Natural killer cell treated with Interleukin-12 subunit alpha and Interleukin-12 subunit beta and Interleukin-15 and Interleukin-18, amount 100 ng/mL, for 72 hours (primary cell): Measurements from ENCODE around the gene RBM47. TPM values are rescaled to one million over a fixed set of nuclear protein-coding genes. Genes with fewer than 3 reads are reported as not detected.

Experiments
- ATAC-seq, 2 donors: fragments of 150-1000 bp; cut with Tn5 transposase in 1 of 2; sonication (Bioruptor Pico), chemical (Tn5 transposase) in 1 of 2; 2 replicates each; pipeline ENCODE4 v1.10.0; 2021
- DNase-seq: peaks from one replicate; pipeline ENCODE4 v3.0.0; 2022; ENCODE audit warnings: low spot score
- H3K27ac Mint-ChIP-seq, 2 donors: 1 replicate in 1 of 2; 2 replicates in 1 of 2; pipeline ENCODE4 v1.8.0; 2022; ENCODE audit warnings: mixed read lengths in 2 of 2, mild to moderate bottlenecking in 1 of 2, moderate library complexity in 1 of 2
- H3K27me3 Mint-ChIP-seq, 2 donors: 1 replicate in 1 of 2; 2 replicates in 1 of 2; pipeline ENCODE4 v1.8.0; 2022; ENCODE audit warnings: mixed read lengths in 2 of 2
- H3K36me3 Mint-ChIP-seq: one replicate; pipeline ENCODE4 v1.8.0; 2022; ENCODE audit warnings: mixed read lengths
- H3K4me1 Mint-ChIP-seq, 2 donors: 1 replicate in 1 of 2; 2 replicates in 1 of 2; pipeline ENCODE4 v1.8.0; 2022; ENCODE audit warnings: low read depth in 2 of 2, mixed read lengths in 2 of 2, mild to moderate bottlenecking in 1 of 2
- H3K4me3 Mint-ChIP-seq: one replicate; pipeline ENCODE4 v1.8.0; 2022; ENCODE audit warnings: mixed read lengths
- H3K9me3 Mint-ChIP-seq: 2 replicates; pipeline ENCODE4 v1.8.0; 2022; ENCODE audit warnings: mixed read lengths
- total RNA-seq, 2 donors: library from RNA; stranded (reverse); gene quantifications; one replicate each; pipeline ENCODE4 v1.2.3, GENCODE V29; 2022

RBM47 gene
- total RNA-seq, 2 donors from 2014 or later, result 8.5 to 15.4 TPM

DNA sequence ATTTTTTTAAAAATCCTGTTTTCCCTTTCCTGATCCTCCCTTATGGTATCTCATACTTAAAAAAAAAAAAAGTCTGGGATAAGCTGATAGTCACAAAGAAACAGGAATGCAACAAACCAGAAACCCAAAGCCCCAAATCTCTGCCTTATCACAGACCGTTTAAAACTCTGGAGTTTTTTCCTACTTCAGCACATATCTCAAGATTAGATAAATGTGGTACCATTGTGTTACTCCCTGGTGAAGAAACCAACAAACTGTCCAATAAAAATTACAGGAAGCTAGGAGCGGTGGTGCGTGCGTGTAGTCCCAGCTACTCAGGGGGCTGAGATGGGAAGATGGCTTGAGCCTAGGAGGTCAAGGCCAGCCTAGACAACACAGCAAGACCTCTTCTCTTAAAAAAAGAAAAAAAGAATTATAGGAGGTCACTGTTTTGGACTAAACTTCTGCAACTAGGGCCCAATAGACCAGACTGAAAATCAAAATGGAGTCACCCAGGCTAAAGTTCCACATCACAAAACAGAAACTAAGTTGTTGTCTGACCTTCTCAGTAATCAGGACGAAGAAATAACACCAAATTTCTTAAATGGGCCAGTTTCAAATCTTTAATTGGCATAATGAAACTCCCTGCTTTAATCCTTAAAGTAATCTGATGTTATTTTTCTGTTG lies 51.9 kb downstream of the RBM47 start:
- peaks cover 12 to 14% of the 10 kb centered on the region in 2 donors for H3K27me3 Mint-ChIP-seq
- H3K4me1 Mint-ChIP-seq, result peaks cover 13 to 14% of the 10 kb centered on the region in 2 donors
- no peaks in the 10 kb centered on the region for H3K9me3 Mint-ChIP-seq
- peak overlapping the region in 1 of 2 donors; percentile 19 for H3K27ac Mint-ChIP-seq
- H3K36me3 Mint-ChIP-seq, result no peaks in the 10 kb centered on the region
- no peak for DNase-seq
- H3K4me3 Mint-ChIP-seq, result no peak overlapping the region
- ATAC-seq, result no peak

- ATAC-seq (peak; percentile 39 to 41), DNase-seq (no peak)
- Mint-ChIP-seq H3K27me3 (peaks cover 7 to 11% of the 10 kb centered on the region in 2 donors), H3K4me3 (no peak overlapping the region), H3K36me3 (no peaks in the 10 kb centered on the region), H3K27ac (peak overlapping the region; percentile 19 to 62), H3K4me1 (peaks cover 13 to 14% of the 10 kb centered on the region in 2 donors), H3K9me3 (no peaks in the 10 kb centered on the region)
These were observed 52.8 kb downstream of the RBM47 start for GRCh38 chr4:40576651-40577480.

DNA sequence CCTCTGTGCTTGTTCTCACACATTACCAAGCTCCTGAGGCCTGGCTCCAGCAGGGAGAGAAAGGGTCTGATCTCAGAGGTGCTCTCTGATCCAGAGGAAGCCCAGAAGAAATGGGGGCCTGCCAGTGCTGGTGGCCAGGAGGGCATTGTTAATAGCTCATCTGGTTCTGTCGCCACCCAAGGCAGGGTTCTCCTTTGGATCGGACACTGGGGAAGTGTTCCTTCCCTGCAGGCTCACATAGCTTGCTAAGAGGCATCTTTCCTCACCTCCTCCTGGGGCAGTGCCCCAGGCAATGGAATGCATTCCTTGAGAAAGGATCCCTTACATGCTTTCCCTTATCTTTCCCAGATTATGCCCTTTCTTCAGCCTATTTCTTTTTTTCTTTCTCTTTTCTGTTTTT lies 53.8 kb downstream of the RBM47 start:
- H3K27me3 Mint-ChIP-seq, result peaks cover 10 to 11% of the 10 kb centered on the region in 2 donors
- no peaks in the 10 kb centered on the region for H3K9me3 Mint-ChIP-seq
- no peak overlapping the region for H3K4me3 Mint-ChIP-seq
- no peaks in the 10 kb centered on the region for H3K36me3 Mint-ChIP-seq
- no peak overlapping the region for H3K27ac Mint-ChIP-seq
- ATAC-seq (no peak), DNase-seq (no peak)
- H3K4me1 Mint-ChIP-seq, result peaks cover 13 to 14% of the 10 kb centered on the region in 2 donors

DNA sequence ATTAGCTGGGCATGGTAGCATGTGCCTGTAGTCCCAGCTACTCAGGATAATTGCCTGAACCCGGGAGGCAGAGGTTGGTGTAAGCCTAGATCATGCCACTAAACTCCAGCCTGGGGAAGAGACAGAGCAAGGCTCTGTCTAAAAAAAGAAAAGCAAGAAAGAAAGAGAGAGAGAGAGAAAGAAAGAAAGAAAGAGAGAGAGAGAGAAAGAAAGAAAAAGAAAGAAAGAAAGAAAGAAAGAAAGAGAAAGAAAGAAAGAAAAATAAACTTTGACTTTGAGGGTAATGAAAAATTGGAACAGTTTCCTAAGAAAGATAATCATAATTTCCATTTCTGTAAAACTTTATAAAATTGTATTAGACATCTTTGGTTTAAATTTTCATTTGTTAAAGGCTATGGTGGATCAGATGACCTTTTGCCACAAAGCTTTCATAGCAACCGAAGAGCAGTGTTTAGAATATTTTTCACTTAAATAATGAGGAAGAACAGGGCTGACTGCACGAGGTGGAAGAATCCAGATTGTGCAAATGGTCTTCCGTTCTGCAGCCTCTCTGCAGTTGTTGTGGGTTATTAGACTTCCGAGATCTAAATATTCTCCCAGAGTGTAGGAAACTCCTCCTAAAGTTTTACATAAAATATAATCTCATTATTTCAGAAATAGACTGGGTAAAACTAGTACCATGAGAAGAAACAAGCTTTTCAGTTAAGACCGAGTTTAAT lies 55.9 kb downstream of the RBM47 start:
- H3K36me3 Mint-ChIP-seq, result no peaks in the 10 kb centered on the region
- peaks cover 8 to 19% of the 10 kb centered on the region in 2 donors for H3K27me3 Mint-ChIP-seq
- no peak overlapping the region for H3K27ac Mint-ChIP-seq
- H3K9me3 Mint-ChIP-seq, result no peaks in the 10 kb centered on the region
- peak overlapping the region; percentile 2 for H3K4me3 Mint-ChIP-seq
- peaks cover 9 to 14% of the 10 kb centered on the region in 2 donors for H3K4me1 Mint-ChIP-seq
- no peak for ATAC-seq
- no peak for DNase-seq

- Mint-ChIP-seq H3K9me3 (no peaks in the 10 kb centered on the region), H3K36me3 (no peaks in the 10 kb centered on the region), H3K4me1 (peaks cover 9 to 14% of the 10 kb centered on the region in 2 donors), H3K27ac (no peak overlapping the region), H3K27me3 (peaks cover 8 to 19% of the 10 kb centered on the region in 2 donors), H3K4me3 (no peak overlapping the region)
- DNase-seq, result no peak
- ATAC-seq, result no peak
These were observed 56.9 kb downstream of the RBM47 start for GRCh38 chr4:40572692-40573310.

- no peak overlapping the region for H3K4me3 Mint-ChIP-seq
- no peaks in the 10 kb centered on the region for H3K4me1 Mint-ChIP-seq
- peak overlapping the region in 1 of 2 donors; percentile 54 for H3K27ac Mint-ChIP-seq
- H3K27me3 Mint-ChIP-seq, result peaks cover 6 to 19% of the 10 kb centered on the region in 2 donors
- H3K9me3 Mint-ChIP-seq, result no peaks in the 10 kb centered on the region
- no peak for ATAC-seq
- no peak for DNase-seq
- no peaks in the 10 kb centered on the region for H3K36me3 Mint-ChIP-seq
These were observed 58.5 kb downstream of the RBM47 start for GRCh38 chr4:40571208-40571607.

DNA sequence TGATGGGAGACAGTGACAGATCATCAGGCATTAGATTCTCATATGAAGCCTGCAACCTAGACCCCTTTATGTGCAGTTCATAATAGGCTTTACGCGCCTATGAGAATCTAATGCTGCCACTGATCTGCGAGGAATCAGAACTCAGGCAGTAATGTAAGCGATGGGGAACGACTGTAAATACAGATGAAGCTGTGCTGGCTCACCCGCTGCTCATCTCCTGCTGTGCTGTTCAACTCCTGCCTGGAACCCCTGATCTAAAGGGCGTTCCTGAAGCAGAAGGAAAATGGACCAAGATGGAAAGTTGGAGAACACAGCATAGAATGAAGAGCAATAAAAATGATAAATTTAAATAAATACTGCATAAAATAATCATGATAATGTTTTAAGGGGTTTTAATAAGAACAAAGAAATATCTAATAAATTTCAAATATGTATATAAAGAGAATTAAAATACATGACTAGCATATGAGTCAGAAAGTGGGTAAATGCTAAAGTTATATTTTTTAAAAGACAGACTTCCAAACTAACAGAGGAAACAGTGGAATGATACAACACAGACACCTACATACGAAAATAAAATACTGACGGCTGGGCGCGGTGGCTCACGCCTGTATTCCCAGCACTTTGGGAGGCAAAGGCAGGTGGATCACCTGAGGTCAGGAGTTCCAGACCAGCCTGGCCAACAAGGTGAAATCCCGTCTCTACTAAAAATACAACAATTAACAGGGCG lies 59.2 kb downstream of the RBM47 start:
- Mint-ChIP-seq H3K4me3 (no peak overlapping the region), H3K27ac (peak overlapping the region in 1 of 2 donors; percentile 54), H3K4me1 (no peaks in the 10 kb centered on the region), H3K27me3 (peaks cover 6 to 19% of the 10 kb centered on the region in 2 donors), H3K36me3 (no peaks in the 10 kb centered on the region), H3K9me3 (no peaks in the 10 kb centered on the region)
- ATAC-seq (no peak), DNase-seq (no peak)

GRCh38 chr4:40564815-40565483 lies 64.7 kb downstream of the RBM47 start:
- H3K4me3 Mint-ChIP-seq, result no peak overlapping the region
- no peaks in the 10 kb centered on the region for H3K36me3 Mint-ChIP-seq
- no peaks in the 10 kb centered on the region for H3K9me3 Mint-ChIP-seq
- peaks cover 0 to 6% of the 10 kb centered on the region in 2 donors for H3K4me1 Mint-ChIP-seq
- ATAC-seq (no peak), DNase-seq (no peak)
- H3K27me3 Mint-ChIP-seq, result peaks cover 0 to 2% of the 10 kb centered on the region in 2 donors
- peak overlapping the region in 1 of 2 donors; percentile 33 for H3K27ac Mint-ChIP-seq

- peak overlapping the region in 1 of 2 donors; percentile 33 for H3K27ac Mint-ChIP-seq
- H3K4me1 Mint-ChIP-seq, result peaks cover 0 to 6% of the 10 kb centered on the region in 2 donors
These were observed 65.7 kb downstream of the RBM47 start for GRCh38 chr4:40564004-40564403.

GRCh38 chr4:40563401-40563800 lies 66.3 kb downstream of the RBM47 start:
- no peaks in the 10 kb centered on the region for H3K36me3 Mint-ChIP-seq
- peaks cover 0 to 6% of the 10 kb centered on the region in 2 donors for H3K4me1 Mint-ChIP-seq

More at GRCh38 chr4:40564004-40564403, 65.7 kb downstream of the RBM47 start:
- no peak for DNase-seq
- ATAC-seq, result peak; percentile 66 to 71
- H3K9me3 Mint-ChIP-seq, result no peaks in the 10 kb centered on the region
- H3K4me3 Mint-ChIP-seq, result no peak overlapping the region
- no peaks in the 10 kb centered on the region for H3K36me3 Mint-ChIP-seq
- peaks cover 0 to 4% of the 10 kb centered on the region in 2 donors for H3K27me3 Mint-ChIP-seq

DNA sequence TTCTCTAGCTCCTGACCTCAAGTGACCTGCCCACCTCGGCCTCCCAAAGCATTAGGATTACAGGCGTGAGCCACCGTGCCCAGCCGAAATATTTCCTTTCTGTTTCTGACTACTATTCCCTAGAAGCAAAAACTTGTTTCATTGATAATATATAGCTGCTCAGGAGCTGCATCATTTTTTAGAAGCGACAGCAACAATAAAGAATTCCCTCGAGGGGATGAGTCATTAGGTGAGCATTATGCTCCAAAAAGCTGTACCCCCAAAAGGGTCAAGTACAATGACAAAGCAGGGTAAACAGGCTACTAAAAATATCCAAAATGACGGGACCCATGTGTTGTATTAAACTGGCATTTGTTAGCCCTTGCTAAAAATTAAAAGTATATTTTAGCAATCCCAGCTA lies 67.0 kb downstream of the RBM47 start:
- peaks cover 0 to 6% of the 10 kb centered on the region in 2 donors for H3K4me1 Mint-ChIP-seq
- peaks cover 0 to 4% of the 10 kb centered on the region in 2 donors for H3K27me3 Mint-ChIP-seq
- no peak overlapping the region for H3K4me3 Mint-ChIP-seq
- H3K27ac Mint-ChIP-seq, result no peak overlapping the region
- ATAC-seq (no peak), DNase-seq (no peak)
- no peaks in the 10 kb centered on the region for H3K36me3 Mint-ChIP-seq
- H3K9me3 Mint-ChIP-seq, result no peaks in the 10 kb centered on the region

More at GRCh38 chr4:40563401-40563800, 66.3 kb downstream of the RBM47 start:
- H3K4me3 Mint-ChIP-seq, result no peak overlapping the region
- peaks cover 0 to 4% of the 10 kb centered on the region in 2 donors for H3K27me3 Mint-ChIP-seq
- no peak for DNase-seq
- no peak overlapping the region for H3K27ac Mint-ChIP-seq
- H3K9me3 Mint-ChIP-seq, result no peaks in the 10 kb centered on the region
- no peak for ATAC-seq

DNA sequence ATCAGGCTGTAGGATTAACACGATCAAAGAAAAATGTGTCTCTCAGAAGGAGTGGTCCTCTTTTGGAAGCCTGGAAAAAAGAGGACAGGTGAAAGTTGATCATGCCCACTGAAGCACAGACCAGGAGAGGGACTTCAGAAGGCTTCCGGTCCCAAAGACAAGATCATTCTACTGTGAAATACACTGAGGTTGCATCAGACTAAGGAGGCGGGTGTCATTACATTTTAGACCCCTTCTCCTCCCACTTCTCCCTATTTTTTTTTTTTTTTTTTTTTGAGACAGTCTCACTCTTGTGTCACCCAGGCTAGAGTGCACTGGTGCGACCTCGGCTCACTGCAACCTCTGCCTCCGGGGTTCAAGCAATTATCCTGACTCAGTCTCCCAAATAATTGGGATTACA lies 67.5 kb downstream of the RBM47 start:
- Mint-ChIP-seq H3K36me3 (no peaks in the 10 kb centered on the region), H3K9me3 (no peaks in the 10 kb centered on the region), H3K27ac (no peak overlapping the region), H3K4me3 (no peak overlapping the region), H3K27me3 (peaks cover 0 to 4% of the 10 kb centered on the region in 2 donors), H3K4me1 (peaks cover 0 to 6% of the 10 kb centered on the region in 2 donors)
- ATAC-seq (no peak), DNase-seq (no peak)
